ENCODE results near the gene ZEB2. TPM values are rescaled to one million over a fixed set of nuclear protein-coding genes. Genes with fewer than 3 reads are reported as not detected.

The ZEB2 gene
- total RNA-seq, 4 donors from 2014 or later, result 19.8 to 69.6 (median 42.9) TPM

GRCh38 chr2:144475569-144476275 lies 44.2 kb downstream of the ZEB2 start:
- H3K27ac ChIP-seq, result no peak overlapping the region
- no peak overlapping the region for H3K4me3 ChIP-seq
- WGBS, 2 donors (ENCODE audit: low coverage in 1 of 2), result 74 to 76% methylated on average over 6 of the region's 6 CpGs
- no peaks in the 10 kb centered on the region for H3K9me3 ChIP-seq
- peaks cover 20% of the 10 kb centered on the region for H3K27me3 ChIP-seq
- H3K4me1 ChIP-seq, result peaks cover 0 to 35% (median under 1%) of the 10 kb centered on the region in 4 donors
- no peak for TF ChIP-seq POLR2A (IDR thresholded peaks at IDR 0.05)
- no peak for TF ChIP-seq EP300 (IDR thresholded peaks at IDR 0.05; ENCODE audit: low read depth)
- TF ChIP-seq, protein P1, sequence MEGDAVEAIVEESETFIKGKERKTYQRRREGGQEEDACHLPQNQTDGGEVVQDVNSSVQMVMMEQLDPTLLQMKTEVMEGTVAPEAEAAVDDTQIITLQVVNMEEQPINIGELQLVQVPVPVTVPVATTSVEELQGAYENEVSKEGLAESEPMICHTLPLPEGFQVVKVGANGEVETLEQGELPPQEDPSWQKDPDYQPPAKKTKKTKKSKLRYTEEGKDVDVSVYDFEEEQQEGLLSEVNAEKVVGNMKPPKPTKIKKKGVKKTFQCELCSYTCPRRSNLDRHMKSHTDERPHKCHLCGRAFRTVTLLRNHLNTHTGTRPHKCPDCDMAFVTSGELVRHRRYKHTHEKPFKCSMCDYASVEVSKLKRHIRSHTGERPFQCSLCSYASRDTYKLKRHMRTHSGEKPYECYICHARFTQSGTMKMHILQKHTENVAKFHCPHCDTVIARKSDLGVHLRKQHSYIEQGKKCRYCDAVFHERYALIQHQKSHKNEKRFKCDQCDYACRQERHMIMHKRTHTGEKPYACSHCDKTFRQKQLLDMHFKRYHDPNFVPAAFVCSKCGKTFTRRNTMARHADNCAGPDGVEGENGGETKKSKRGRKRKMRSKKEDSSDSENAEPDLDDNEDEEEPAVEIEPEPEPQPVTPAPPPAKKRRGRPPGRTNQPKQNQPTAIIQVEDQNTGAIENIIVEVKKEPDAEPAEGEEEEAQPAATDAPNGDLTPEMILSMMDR (IDR thresholded peaks at IDR 0.05), result no peak
- TF ChIP-seq POLR2AphosphoS5 (IDR thresholded peaks at IDR 0.05), result no peak
- no peaks in the 10 kb centered on the region for H3K36me3 ChIP-seq
- in situ Hi-C loops (cut with MboI; ENCODE audit: low pct_ligation_motif_present in 1 of 4, low pct_unique_long_range_greater_than_20kb in 1 of 4, low sequenced_read_pairs in 3 of 4) (no loop called here), intact Hi-C loops (cut with DNase I; ENCODE audit: low total_unique reads) (no loop called here)
- no peak for DNase-seq

GRCh38 chr2:144475044-144475443 lies 44.9 kb downstream of the ZEB2 start:
- in situ Hi-C loops (cut with MboI; ENCODE audit: low pct_ligation_motif_present in 1 of 4, low pct_unique_long_range_greater_than_20kb in 1 of 4, low sequenced_read_pairs in 3 of 4) (no loop called here), intact Hi-C loops (cut with DNase I; ENCODE audit: low total_unique reads) (no loop called here)
- Histone ChIP-seq H3K27me3 (peaks cover 23% of the 10 kb centered on the region), H3K9me3 (no peaks in the 10 kb centered on the region), H3K27ac (no peak overlapping the region), H3K36me3 (no peaks in the 10 kb centered on the region), H3K4me3 (no peak overlapping the region), H3K4me1 (peaks cover 0 to 35% (median 2%) of the 10 kb centered on the region in 4 donors)
- TF ChIP-seq POLR2A (IDR thresholded peaks at IDR 0.05) (no peak), POLR2AphosphoS5 (IDR thresholded peaks at IDR 0.05) (no peak), EP300 (IDR thresholded peaks at IDR 0.05; ENCODE audit: low read depth) (no peak)
- TF ChIP-seq, protein P1 (IDR thresholded peaks at IDR 0.05), result no peak
- 60 to 70% methylated on average over 2 of the region's 2 CpGs for WGBS, 2 donors (ENCODE audit: low coverage in 1 of 2)
- no peak for DNase-seq

GRCh38 chr2:144474017-144474416 lies 45.9 kb downstream of the ZEB2 start:
- intact Hi-C loops (cut with DNase I; ENCODE audit: low total_unique reads), result no loop called here
- TF ChIP-seq, protein P1 (IDR thresholded peaks at IDR 0.05), result no peak
- TF ChIP-seq EP300 (IDR thresholded peaks at IDR 0.05; ENCODE audit: low read depth) (no peak), POLR2AphosphoS5 (IDR thresholded peaks at IDR 0.05) (no peak), POLR2A (IDR thresholded peaks at IDR 0.05) (no peak)
- no peak for DNase-seq
- WGBS, 2 donors (ENCODE audit: low coverage in 1 of 2), result 76 to 86% methylated on average over 4 to 5 of the region's 5 CpGs
- Histone ChIP-seq H3K36me3 (no peaks in the 10 kb centered on the region), H3K4me1 (peaks cover 0 to 36% (median 2%) of the 10 kb centered on the region in 4 donors), H3K27ac (no peak overlapping the region), H3K4me3 (no peak overlapping the region), H3K9me3 (no peaks in the 10 kb centered on the region), H3K27me3 (peaks cover 30% of the 10 kb centered on the region)
- in situ Hi-C loops (cut with MboI; ENCODE audit: low pct_ligation_motif_present in 1 of 4, low pct_unique_long_range_greater_than_20kb in 1 of 4, low sequenced_read_pairs in 3 of 4), result no loop called here

DNA sequence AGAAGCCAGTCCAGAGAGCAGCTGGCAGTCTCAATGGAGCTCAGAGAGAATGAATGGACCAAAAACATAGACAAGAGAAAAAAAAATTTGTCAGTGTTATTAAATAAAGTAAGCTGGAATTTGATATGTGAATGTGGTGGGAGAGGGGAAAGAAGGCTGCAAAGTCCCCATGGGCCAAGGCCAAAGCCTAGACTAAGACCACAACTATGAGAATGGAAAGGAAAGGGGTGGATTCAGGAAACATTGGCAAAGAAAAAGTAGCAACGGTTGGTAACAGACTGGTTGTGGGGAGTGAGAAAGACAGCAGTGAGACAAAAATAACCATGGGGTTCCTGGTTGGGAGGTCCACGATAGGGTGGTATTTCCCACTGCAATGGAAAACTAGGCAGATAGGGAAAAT lies 47.0 kb downstream of the ZEB2 start:
- Histone ChIP-seq H3K27ac (no peak overlapping the region), H3K36me3 (no peaks in the 10 kb centered on the region), H3K9me3 (no peaks in the 10 kb centered on the region), H3K27me3 (peaks cover 40% of the 10 kb centered on the region), H3K4me3 (no peak overlapping the region), H3K4me1 (peaks cover 0 to 36% (median 2%) of the 10 kb centered on the region in 4 donors)
- in situ Hi-C loops (cut with MboI; ENCODE audit: low pct_ligation_motif_present in 1 of 4, low pct_unique_long_range_greater_than_20kb in 1 of 4, low sequenced_read_pairs in 3 of 4), result no loop called here
- whole genome bisulfite sequencing, 2 donors (ENCODE audit: low coverage in 1 of 2), result 48 to 61% methylated on average over 2 of the region's 2 CpGs
- no peak for DNase-seq
- intact Hi-C loops (cut with DNase I; ENCODE audit: low total_unique reads), result no loop called here
- no peak for TF ChIP-seq POLR2A (IDR thresholded peaks at IDR 0.05)

DNA sequence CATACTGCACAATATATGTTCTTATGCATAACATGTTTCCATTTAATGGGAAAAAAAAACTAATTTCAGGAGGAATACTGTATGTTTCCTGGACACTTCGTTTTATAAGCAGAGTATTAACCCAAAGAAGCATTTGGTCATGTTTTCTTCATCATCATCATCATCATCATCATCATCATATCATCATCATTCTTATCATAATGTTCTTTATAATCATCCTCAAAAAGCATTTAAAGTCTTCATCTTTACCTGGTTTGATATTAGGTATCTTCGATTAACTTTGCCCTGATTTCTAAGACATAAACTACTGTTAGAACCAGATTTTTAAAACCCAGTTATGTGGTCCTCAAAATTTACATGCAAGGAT lies 47.9 kb downstream of the ZEB2 start:
- in situ Hi-C loops (cut with MboI; ENCODE audit: low pct_ligation_motif_present in 1 of 4, low pct_unique_long_range_greater_than_20kb in 1 of 4, low sequenced_read_pairs in 3 of 4), result no loop called here
- WGBS, 2 donors (ENCODE audit: low coverage in 1 of 2), result 46 to 75% methylated on average over 1 to 2 of the region's 2 CpGs
- H3K27me3 ChIP-seq, result peaks cover 49% of the 10 kb centered on the region

More for the DNA sequence above, 47.9 kb downstream of the ZEB2 start:
- intact Hi-C loops (cut with DNase I; ENCODE audit: low total_unique reads), result no loop called here
- Histone ChIP-seq H3K9me3 (no peaks in the 10 kb centered on the region), H3K4me3 (no peak overlapping the region), H3K27ac (no peak overlapping the region), H3K36me3 (no peaks in the 10 kb centered on the region), H3K4me1 (peaks cover 0 to 29% (median 2%) of the 10 kb centered on the region in 4 donors)
- no peak for DNase-seq
- TF ChIP-seq EP300 (IDR thresholded peaks at IDR 0.05; ENCODE audit: low read depth) (no peak), POLR2AphosphoS5 (IDR thresholded peaks at IDR 0.05) (no peak), POLR2A (IDR thresholded peaks at IDR 0.05) (no peak)
- TF ChIP-seq, protein P1 (IDR thresholded peaks at IDR 0.05), result no peak

All from transverse colon (tissue), 4 donors.